Testis (tissue), 3 donors: ENCODE data around the gene TUNAR. TPM values are rescaled to one million over a fixed set of nuclear protein-coding genes. Genes with fewer than 3 reads are reported as not detected.
A peak's percentile ranks its signal among the peaks of the same experiment; 100 is the strongest.

Source experiments
- DNase-seq: peaks from one replicate; pipeline ENCODE4 v3.0.0-alpha.2; 2019
- H3K27ac ChIP-seq, 2 donors: fragments of 200-600 bp; sonication (generic); one replicate each; pipeline ENCODE4 v1.5.1; 2019
- H3K27me3 ChIP-seq: fragments of 200-600 bp; sonication (generic); one replicate; pipeline ENCODE4 v1.5.1; 2019
- H3K36me3 ChIP-seq: fragments of 200-600 bp; sonication (generic); one replicate; pipeline ENCODE4 v1.5.1; 2017; ENCODE audit warnings: low read depth; ENCODE audit errors: missing control alignments
- H3K4me1 ChIP-seq: fragments of 200-600 bp; sonication (generic); one replicate; pipeline ENCODE4 v1.5.1; 2019
- H3K4me3 ChIP-seq, 2 donors: fragments of 200-600 bp; sonication (generic); one replicate each; pipeline ENCODE4 v1.5.1; 2017 to 2019
- H3K9me3 ChIP-seq: fragments of 200-600 bp; sonication (generic); one replicate; pipeline ENCODE4 v1.5.1; 2017
- POLR2A ChIP-seq: fragments of 450-650 bp; IDR thresholded peaks from one replicate; pipeline ENCODE4 v1.6.1; 2017; ENCODE audit warnings: antibody characterized with exemption, mild to moderate bottlenecking, moderate library complexity
- WGBS, 2 donors: methylation state at CpG; one replicate each; pipeline ENCODE4 v1.1.5; 2018; 5-methylcytosine and 5-hydroxymethylcytosine counted together
- intact Hi-C: fragments of 100-400 bp; cut with DNase I; formaldehyde crosslinking; loops from one replicate; pipeline ENCODE4 v1.15.1; 2023; ENCODE audit warnings: low total_unique reads
- polyA plus RNA-seq: library from polyadenylated mRNA; stranded (reverse); fragments of 350-450 nt; fragmentation: Illumina TruSeq; extraction: RNeasy Lipid Tissue Mini Kit (QIAGEN cat#74804); gene quantifications from one replicate; pipeline ENCODE4 v1.2.3, GENCODE V29; 2014; ENCODE audit warnings: low read depth, low replicate concordance; ENCODE audit not compliant: insufficient read depth
- total RNA-seq, 2 donors: library from RNA; depleted of rRNA; stranded (reverse); fragments of >200 nt; gene quantifications; one replicate each; pipeline ENCODE4 v1.2.3, GENCODE V29; 2016
- TF ChIP-seq, protein P1 (sequence below), 3 experiments: fragments of 450-650 bp in 2 of 3; fragments of 200-600 bp in 1 of 3; sonication (generic) in 1 of 3; IDR thresholded peaks; one replicate each; pipeline ENCODE4 v1.5.1; 2016 to 2019; ENCODE audit warnings: antibody characterized with exemption in 3 of 3, mild to moderate bottlenecking in 2 of 3, moderate library complexity in 1 of 3

The TUNAR gene
- total and polyA plus RNA-seq, 3 donors from 2014 or later = 2.3 to 4.2 (median 3.9) TPM

GRCh38 chr14:95885866-95886265, 9.2 kb downstream of the TUNAR start:
- 72 to 81% methylated on average over 7 of the region's 7 CpGs for WGBS, 2 donors

DNA sequence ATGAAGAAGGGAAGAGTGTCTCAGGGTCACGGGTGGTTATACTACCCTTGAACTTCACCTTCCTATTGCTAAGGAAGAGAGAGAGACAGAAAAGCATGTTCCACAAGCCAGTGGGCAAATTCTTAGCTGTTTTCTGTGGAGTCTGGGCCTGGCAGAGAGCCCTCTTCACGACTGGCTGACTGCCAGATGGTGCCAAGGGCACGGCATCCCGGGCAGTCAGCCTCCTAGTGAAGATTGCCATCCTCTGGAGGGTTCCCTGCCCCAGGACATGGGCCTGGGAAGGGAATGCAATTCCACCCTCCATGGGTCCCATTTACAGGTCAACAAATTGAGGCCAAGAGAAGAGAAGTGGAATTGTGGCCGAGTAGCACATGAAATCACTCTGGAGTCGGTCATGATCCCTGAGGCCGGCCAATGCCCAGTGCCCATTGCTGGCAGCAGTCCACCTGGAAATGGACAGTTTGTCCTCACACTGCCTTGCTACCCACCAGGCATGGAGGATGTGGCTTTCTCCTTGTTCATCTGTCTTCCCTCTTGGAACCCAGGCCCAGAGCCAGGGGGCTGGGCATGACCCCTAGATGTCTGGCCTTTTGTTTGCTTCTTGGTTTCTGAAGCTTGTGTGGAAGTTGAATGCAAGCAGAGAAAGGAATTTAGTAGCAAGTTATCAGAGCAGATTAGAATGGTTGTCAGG, 9.9 kb downstream of the TUNAR start:
- H3K4me1 ChIP-seq = no peaks in the 10 kb centered on the region
- no peak overlapping the region for H3K27ac ChIP-seq
- H3K4me3 ChIP-seq = no peak overlapping the region
- H3K9me3 ChIP-seq = no peaks in the 10 kb centered on the region
- no peaks in the 10 kb centered on the region for H3K36me3 ChIP-seq
- intact Hi-C loops = no loop called here
- DNase-seq = peak; percentile 37
- 60 to 70% methylated on average over 7 of the region's 7 CpGs for WGBS, 2 donors
- no peak for TF ChIP-seq POLR2A
- TF ChIP-seq, protein P1, sequence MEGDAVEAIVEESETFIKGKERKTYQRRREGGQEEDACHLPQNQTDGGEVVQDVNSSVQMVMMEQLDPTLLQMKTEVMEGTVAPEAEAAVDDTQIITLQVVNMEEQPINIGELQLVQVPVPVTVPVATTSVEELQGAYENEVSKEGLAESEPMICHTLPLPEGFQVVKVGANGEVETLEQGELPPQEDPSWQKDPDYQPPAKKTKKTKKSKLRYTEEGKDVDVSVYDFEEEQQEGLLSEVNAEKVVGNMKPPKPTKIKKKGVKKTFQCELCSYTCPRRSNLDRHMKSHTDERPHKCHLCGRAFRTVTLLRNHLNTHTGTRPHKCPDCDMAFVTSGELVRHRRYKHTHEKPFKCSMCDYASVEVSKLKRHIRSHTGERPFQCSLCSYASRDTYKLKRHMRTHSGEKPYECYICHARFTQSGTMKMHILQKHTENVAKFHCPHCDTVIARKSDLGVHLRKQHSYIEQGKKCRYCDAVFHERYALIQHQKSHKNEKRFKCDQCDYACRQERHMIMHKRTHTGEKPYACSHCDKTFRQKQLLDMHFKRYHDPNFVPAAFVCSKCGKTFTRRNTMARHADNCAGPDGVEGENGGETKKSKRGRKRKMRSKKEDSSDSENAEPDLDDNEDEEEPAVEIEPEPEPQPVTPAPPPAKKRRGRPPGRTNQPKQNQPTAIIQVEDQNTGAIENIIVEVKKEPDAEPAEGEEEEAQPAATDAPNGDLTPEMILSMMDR (IDR thresholded peaks at IDR 0.05) = no peak
- no peaks in the 10 kb centered on the region for H3K27me3 ChIP-seq

More at GRCh38 chr14:95885866-95886265, 9.2 kb downstream of the TUNAR start:
- intact Hi-C loops = no loop called here
- no peak for DNase-seq
- Histone ChIP-seq H3K36me3 (no peaks in the 10 kb centered on the region), H3K4me1 (no peaks in the 10 kb centered on the region), H3K9me3 (no peaks in the 10 kb centered on the region), H3K4me3 (no peak overlapping the region), H3K27me3 (no peaks in the 10 kb centered on the region), H3K27ac (no peak overlapping the region)
- no peak for TF ChIP-seq POLR2A
- TF ChIP-seq, protein P1 (IDR thresholded peaks at IDR 0.05) = no peak

DNA sequence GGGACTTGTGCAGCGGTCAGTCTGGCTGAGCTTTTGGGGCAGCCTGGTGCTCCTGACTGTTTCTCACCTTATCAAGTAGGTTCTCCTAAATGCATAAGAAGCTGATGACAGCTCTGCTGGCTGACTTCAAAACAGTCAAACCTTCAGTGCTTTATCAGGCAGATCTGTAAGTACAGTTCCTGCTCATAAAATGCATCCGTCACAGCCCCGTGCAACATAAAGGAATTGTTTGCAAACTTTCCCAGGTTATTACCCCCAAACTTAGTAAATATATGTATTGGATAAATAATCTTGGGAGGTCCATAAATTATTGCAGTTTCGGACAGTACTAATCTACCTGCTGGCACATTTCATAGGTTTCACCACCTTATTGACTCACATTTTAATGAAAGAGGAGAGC, 10.7 kb downstream of the TUNAR start:
- intact Hi-C loops = no loop called here
- Histone ChIP-seq H3K9me3 (no peaks in the 10 kb centered on the region), H3K4me1 (no peaks in the 10 kb centered on the region), H3K4me3 (no peak overlapping the region), H3K36me3 (no peaks in the 10 kb centered on the region), H3K27me3 (no peaks in the 10 kb centered on the region), H3K27ac (no peak overlapping the region)
- DNase-seq = no peak
- no peak for TF ChIP-seq POLR2A
- TF ChIP-seq, protein P1 (IDR thresholded peaks at IDR 0.05) = no peak
- WGBS, 2 donors = 85 to 89% methylated on average over 4 of the region's 4 CpGs

- H3K36me3 ChIP-seq = no peaks in the 10 kb centered on the region
- no peak for TF ChIP-seq POLR2A
- TF ChIP-seq, protein P1 (IDR thresholded peaks at IDR 0.05) = no peak
- no peak overlapping the region for H3K27ac ChIP-seq
- intact Hi-C loops = no loop called here
- no peaks in the 10 kb centered on the region for H3K9me3 ChIP-seq
- 75 to 78% methylated on average over 11 of the region's 11 CpGs for WGBS, 2 donors
- DNase-seq = no peak
- H3K4me3 ChIP-seq = no peak overlapping the region
- no peaks in the 10 kb centered on the region for H3K4me1 ChIP-seq
- H3K27me3 ChIP-seq = no peaks in the 10 kb centered on the region
Measured at GRCh38 chr14:95889236-95889979, 12.8 kb downstream of the TUNAR start.
